Measurements from ENCODE around the gene OSBP2. TPM values are rescaled to one million over a fixed set of nuclear protein-coding genes. Genes with fewer than 3 reads are reported as not detected.

Gene OSBP2
- total and polyA plus RNA-seq, 2 experiments from 2014 or later: 2.1 to 2.9 TPM

DNA sequence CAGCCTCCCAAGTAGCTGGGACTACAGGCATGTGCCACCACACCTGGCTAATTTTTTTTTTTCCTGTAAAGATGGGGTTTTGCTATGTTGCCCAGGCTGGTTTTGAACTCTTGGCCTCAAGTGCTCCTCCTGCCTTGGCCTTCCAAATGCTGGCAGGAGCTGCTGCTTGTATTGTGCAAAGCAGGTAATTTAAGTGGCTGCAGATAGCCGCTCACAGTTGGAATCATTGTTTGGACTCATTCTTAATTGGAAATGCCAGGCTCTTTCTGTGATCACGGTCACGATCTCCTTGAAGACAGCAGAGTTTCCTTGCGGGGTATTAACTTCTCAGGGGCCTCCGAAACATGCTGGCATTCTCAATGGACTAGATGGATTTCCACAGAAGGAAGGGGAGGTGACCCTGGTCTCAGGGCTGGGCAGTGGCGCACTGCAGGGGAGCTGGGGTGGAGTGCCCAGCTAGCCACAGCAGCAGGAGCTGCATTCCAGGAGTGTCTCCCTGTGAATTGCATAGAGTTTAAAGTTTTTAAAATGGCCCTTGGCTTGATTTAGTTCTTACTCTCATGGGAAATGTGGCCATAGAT, 137.8 kb downstream of the OSBP2 start:
- Histone ChIP-seq H3K4me2 (no peak overlapping the region), H3K9me2 (ENCODE audit: insufficient read depth) (0 out of 2 replicates have a peak, but pooled peaks cover 3% of the 10 kb centered on the region), H3K27ac (ENCODE audit: low read depth) (no peak overlapping the region), H3K4me3 (no peak overlapping the region), H3F3A (replicated peaks; ENCODE audit: low read depth) (no peaks in the 10 kb centered on the region), H3K4me1 (ENCODE audit: insufficient read depth) (0 out of 2 replicates have a peak, but pooled peaks cover 5% of the 10 kb centered on the region), H3K27me3 (ENCODE audit: insufficient read depth) (no peaks in the 10 kb centered on the region), H3K79me2 (replicated peaks; ENCODE audit: insufficient read depth) (no peaks in the 10 kb centered on the region), H2AFZ (no peak overlapping the region), H4K20me1 (replicated peaks; ENCODE audit: insufficient read depth) (0 out of 2 replicates have a peak, but pooled peaks cover 3% of the 10 kb centered on the region), H3K36me3 (ENCODE audit: insufficient read depth) (no peaks in the 10 kb centered on the region)
- DNase-seq (ENCODE audit: low spot score) (no peak), ATAC-seq (no peak)
- H3K27ac Mint-ChIP-seq: no peak overlapping the region
- H3K4me1 Mint-ChIP-seq: peaks cover 17% of the 10 kb centered on the region
- no peaks in the 10 kb centered on the region for H3K36me3 Mint-ChIP-seq (ENCODE audit: low read depth)
- H3K27me3 Mint-ChIP-seq (ENCODE audit: insufficient read depth, low read depth, poor library complexity): peaks cover 2% of the 10 kb centered on the region
- TF ChIP-seq, protein P1, sequence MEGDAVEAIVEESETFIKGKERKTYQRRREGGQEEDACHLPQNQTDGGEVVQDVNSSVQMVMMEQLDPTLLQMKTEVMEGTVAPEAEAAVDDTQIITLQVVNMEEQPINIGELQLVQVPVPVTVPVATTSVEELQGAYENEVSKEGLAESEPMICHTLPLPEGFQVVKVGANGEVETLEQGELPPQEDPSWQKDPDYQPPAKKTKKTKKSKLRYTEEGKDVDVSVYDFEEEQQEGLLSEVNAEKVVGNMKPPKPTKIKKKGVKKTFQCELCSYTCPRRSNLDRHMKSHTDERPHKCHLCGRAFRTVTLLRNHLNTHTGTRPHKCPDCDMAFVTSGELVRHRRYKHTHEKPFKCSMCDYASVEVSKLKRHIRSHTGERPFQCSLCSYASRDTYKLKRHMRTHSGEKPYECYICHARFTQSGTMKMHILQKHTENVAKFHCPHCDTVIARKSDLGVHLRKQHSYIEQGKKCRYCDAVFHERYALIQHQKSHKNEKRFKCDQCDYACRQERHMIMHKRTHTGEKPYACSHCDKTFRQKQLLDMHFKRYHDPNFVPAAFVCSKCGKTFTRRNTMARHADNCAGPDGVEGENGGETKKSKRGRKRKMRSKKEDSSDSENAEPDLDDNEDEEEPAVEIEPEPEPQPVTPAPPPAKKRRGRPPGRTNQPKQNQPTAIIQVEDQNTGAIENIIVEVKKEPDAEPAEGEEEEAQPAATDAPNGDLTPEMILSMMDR (conservative IDR thresholded peaks at IDR 0.05; ENCODE audit: low read depth in 2 of 2): no peak
- TF ChIP-seq CREB1 (CRISPR knock-in tag; IDR thresholded peaks at IDR 0.05; ENCODE audit: low read depth) (no peak), JUNB (IDR thresholded peaks at IDR 0.05; ENCODE audit: unreplicated experiment) (no peak), REST (IDR thresholded peaks at IDR 0.05; ENCODE audit: unreplicated experiment) (no peak), EZH2phosphoT487 (IDR thresholded peaks at IDR 0.05; ENCODE audit: unreplicated experiment) (no peak), ETS1 (IDR thresholded peaks at IDR 0.05) (no peak), NANOG (IDR thresholded peaks at IDR 0.05; ENCODE audit: borderline replicate concordance) (no peak), ZNF331 (CRISPR knock-in tag; IDR thresholded peaks at IDR 0.05; ENCODE audit: low read depth) (no peak), STAT1 (IDR thresholded peaks at IDR 0.05; ENCODE audit: unreplicated experiment) (no peak), EZH2 (IDR thresholded peaks at IDR 0.05; ENCODE audit: low read depth, unreplicated experiment) (no peak), POLR2AphosphoS5 (IDR thresholded peaks at IDR 0.05; ENCODE audit: low read depth) (no peak), ZNF114 (CRISPR knock-in tag; IDR thresholded peaks at IDR 0.05) (no peak)
- TF ChIP-seq, protein P2, sequence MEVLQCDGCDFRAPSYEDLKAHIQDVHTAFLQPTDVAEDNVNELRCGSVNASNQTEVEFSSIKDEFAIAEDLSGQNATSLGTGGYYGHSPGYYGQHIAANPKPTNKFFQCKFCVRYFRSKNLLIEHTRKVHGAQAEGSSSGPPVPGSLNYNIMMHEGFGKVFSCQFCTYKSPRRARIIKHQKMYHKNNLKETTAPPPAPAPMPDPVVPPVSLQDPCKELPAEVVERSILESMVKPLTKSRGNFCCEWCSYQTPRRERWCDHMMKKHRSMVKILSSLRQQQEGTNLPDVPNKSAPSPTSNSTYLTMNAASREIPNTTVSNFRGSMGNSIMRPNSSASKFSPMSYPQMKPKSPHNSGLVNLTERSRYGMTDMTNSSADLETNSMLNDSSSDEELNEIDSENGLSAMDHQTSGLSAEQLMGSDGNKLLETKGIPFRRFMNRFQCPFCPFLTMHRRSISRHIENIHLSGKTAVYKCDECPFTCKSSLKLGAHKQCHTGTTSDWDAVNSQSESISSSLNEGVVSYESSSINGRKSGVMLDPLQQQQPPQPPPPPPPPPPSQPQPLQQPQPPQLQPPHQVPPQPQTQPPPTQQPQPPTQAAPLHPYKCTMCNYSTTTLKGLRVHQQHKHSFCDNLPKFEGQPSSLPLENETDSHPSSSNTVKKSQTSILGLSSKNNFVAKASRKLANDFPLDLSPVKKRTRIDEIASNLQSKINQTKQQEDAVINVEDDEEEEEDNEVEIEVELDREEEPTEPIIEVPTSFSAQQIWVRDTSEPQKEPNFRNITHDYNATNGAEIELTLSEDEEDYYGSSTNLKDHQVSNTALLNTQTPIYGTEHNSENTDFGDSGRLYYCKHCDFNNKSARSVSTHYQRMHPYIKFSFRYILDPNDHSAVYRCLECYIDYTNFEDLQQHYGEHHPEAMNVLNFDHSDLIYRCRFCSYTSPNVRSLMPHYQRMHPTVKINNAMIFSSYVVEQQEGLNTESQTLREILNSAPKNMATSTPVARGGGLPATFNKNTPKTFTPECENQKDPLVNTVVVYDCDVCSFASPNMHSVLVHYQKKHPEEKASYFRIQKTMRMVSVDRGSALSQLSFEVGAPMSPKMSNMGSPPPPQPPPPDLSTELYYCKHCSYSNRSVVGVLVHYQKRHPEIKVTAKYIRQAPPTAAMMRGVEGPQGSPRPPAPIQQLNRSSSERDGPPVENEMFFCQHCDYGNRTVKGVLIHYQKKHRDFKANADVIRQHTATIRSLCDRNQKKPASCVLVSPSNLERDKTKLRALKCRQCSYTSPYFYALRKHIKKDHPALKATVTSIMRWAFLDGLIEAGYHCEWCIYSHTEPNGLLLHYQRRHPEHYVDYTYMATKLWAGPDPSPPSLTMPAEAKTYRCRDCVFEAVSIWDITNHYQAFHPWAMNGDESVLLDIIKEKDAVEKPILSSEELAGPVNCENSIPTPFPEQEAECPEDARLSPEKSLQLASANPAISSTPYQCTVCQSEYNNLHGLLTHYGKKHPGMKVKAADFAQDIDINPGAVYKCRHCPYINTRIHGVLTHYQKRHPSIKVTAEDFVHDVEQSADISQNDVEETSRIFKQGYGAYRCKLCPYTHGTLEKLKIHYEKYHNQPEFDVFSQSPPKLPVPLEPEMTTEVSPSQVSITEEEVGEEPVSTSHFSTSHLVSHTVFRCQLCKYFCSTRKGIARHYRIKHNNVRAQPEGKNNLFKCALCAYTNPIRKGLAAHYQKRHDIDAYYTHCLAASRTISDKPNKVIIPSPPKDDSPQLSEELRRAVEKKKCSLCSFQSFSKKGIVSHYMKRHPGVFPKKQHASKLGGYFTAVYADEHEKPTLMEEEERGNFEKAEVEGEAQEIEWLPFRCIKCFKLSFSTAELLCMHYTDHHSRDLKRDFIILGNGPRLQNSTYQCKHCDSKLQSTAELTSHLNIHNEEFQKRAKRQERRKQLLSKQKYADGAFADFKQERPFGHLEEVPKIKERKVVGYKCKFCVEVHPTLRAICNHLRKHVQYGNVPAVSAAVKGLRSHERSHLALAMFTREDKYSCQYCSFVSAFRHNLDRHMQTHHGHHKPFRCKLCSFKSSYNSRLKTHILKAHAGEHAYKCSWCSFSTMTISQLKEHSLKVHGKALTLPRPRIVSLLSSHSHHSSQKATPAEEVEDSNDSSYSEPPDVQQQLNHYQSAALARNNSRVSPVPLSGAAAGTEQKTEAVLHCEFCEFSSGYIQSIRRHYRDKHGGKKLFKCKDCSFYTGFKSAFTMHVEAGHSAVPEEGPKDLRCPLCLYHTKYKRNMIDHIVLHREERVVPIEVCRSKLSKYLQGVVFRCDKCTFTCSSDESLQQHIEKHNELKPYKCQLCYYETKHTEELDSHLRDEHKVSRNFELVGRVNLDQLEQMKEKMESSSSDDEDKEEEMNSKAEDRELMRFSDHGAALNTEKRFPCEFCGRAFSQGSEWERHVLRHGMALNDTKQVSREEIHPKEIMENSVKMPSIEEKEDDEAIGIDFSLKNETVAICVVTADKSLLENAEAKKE (CRISPR knock-in tag; IDR thresholded peaks at IDR 0.05): no peak
- H3K9me3 Mint-ChIP-seq: peaks cover 1% of the 10 kb centered on the region; the same call in 1 of the 3 replicates
- H3K4me3 Mint-ChIP-seq: no peak overlapping the region
